Muscle of arm (tissue), 14 donors: ENCODE measurements around the gene HSPA4L. TPM values are rescaled to one million over a fixed set of nuclear protein-coding genes. Genes with fewer than 3 reads are reported as not detected.
A peak's percentile ranks its signal among the peaks of the same experiment; 100 is the strongest.

Experiments used
- DNase-seq: peaks from one replicate; pipeline ENCODE4 v3.0.0-alpha.2; 2013
- long read RNA-seq, 11 donors: transcript quantifications; one replicate each; lab custom pipeline, GENCODE V29; 2026
- polyA plus RNA-seq, 12 donors: library from polyadenylated mRNA; unstranded; fragments of 120-200 nt; gene quantifications; one replicate each; pipeline ENCODE4 v1.2.1, GENCODE V29; 2013; ENCODE audit not compliant: insufficient read length in 12 of 12

Gene HSPA4L
- 100 to 1,000 TPM in 1 of 12 donors, 1 to 10 TPM in 10, not detected in 1; 6.2 to 130 (median 7.6) TPM for polyA plus RNA-seq
- long read RNA-seq, donor 1, result 0 reads
- long read RNA-seq, donor 2, result 0 reads
- long read RNA-seq, donor 3, result 0 reads
- long read RNA-seq, donor 4, result 0 reads
- long read RNA-seq, donor 5, result 0 reads
- long read RNA-seq, donor 6, result 0 reads
- long read RNA-seq, donor 7, result 0 reads
- long read RNA-seq, donor 8, result 0 reads
- long read RNA-seq, donor 9, result 0 reads
- long read RNA-seq, donor 10, result 0 reads
- long read RNA-seq, donor 11, full-length matches to known transcripts, result 1 of 1 reads
- long read RNA-seq, donor 11, partial matches to known transcripts, result 0 of 1 reads
- long read RNA-seq, donor 11, other reads (novel, unspliced or antisense), result 0 of 1 reads

DNA sequence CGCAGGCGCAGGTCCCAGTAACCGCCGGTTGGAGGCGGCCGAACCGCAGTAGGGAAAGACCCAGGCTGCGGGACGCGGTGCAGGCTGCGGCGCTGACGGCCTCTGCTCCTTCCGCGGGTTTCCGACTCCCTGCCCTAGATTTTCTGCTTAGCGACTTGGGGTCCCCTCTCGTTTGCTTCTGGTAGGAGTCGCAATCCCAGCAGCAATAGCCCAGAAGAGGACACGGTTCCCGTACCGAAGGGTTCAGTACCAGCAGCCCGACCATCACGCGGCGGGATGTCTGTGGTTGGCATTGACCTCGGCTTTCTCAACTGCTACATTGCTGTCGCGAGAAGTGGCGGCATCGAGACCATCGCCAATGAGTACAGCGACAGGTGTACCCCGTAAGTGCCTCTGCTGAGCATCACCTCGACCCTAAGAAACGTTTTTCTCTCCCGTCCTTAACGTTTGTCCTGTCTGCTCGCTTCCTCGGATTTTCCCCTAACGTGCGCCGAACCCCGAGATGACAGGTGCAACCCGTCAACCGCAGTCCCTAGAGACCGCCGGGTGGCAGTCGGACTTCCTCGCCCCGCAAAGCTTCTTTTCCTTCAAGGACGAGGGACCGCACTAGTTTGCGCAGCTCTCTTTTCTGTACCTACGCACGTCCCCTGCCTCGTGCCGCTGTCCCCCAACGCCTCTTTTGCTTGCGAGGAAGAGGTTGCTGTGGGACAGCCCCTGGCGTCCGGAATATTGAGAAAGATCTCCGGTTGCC lies at the start of gene HSPA4L:
HSPA4L (plus strand) TSS at position 48 of the 751 bp plus-strand sequence; CDS start at position 277, 229 bp downstream.
- DNase-seq, result peak; percentile 91

DNA sequence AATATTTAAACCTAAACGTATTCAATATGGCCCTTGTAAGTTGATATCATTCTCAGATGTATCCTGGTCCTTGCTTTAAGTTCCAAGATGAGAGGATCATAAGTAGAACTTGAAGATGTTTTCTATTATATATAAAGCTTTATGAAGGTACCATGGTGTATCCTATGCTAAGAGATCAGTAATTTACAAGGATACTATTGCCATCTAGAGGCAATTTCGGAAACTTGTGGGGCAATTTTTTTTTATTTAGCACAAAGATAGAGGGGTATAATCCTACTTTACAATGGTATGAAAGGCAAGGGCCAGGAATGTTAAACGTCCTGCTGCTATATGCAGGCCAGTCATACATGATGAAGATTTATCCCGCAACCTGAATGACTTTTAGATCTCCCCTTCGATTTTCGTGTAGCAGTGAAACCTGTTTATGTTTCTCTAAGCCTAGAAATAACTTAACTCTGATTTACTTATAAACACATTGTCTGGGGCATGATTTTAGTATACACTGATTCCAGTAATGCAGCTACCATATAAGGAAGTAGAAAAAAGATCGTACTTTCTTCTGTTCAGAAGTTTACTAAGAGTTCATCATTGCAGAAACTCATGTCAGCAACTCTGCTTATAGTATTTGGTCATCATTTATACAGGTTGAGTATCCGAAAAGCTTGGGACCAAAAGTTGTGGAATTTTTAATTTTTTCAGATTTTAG lies 49.3 kb upstream of the HSPA4L start:
- DNase-seq, result peak; percentile 32

- no peak for DNase-seq
These were observed 47.1 kb upstream of the HSPA4L start for GRCh38 chr4:127734976-127735375.

DNA sequence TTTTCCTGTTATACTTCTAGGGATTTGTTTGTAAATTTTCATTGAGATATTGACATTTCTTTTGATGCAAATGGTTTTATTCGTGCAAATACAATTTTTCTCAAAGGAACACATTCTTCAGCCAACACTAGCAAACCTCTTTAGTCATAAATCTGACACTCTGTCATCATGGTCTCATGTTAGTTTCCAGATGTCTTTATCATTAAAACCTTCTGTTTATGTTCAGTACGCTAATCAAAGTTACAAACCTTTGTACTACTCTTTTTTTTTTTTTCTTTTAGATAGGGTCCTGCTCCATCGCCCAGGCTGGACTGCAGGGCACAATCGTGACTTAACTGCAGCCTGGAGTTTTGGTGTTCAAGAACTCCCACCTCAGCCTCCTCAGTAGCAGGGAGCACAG lies 44.8 kb upstream of the HSPA4L start:
- DNase-seq, result peak; percentile 21

DNA sequence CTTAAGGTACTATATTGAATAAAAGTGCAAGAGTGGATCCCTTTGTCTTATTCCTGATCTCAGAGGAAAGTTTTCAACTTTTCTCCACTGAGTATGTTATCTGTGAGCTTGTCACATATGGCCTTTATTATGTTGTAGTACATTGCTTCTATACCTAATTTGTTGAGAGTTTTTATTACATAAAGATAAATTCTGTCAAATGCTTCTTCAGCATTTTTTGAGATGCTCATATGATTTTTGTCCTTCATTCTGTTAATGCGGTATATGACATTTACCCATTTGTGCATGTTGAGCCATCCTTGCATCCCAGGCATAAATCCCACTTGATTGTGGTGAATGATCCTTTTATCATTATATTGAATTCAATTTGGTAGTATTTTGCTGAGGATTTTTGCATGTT lies 40.9 kb upstream of the HSPA4L start:
- DNase-seq, result no peak

DNA sequence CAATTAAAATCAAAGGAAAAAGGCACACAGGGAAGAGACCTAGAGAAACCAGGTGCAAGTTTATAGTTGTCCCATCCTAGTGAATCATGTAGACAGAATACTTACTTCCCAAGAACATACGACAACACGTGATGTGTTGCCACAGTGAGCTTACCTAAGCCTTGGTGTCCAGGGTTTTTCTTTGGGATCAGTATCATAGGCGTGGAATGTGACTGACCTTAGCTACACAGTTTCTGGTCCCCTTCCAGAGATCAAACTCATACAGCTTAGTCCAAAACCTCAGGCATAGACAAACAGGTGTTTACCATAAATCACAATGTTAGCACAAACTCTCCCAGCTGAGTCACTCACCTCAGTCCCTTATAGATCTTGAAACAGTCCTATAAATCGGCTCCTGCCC lies 34.2 kb upstream of the HSPA4L start:
- no peak for DNase-seq

- DNase-seq, result no peak
These were observed 33.2 kb upstream of the HSPA4L start for GRCh38 chr4:127748957-127749356.

GRCh38 chr4:127756906-127757305 lies 25.2 kb upstream of the HSPA4L start:
- no peak for DNase-seq

- no peak for DNase-seq
These were observed 22.8 kb upstream of the HSPA4L start for GRCh38 chr4:127759228-127759820.

GRCh38 chr4:127759893-127760292 lies 22.2 kb upstream of the HSPA4L start:
- DNase-seq, result no peak

- DNase-seq, result no peak
These were observed 10.4 kb upstream of the HSPA4L start for GRCh38 chr4:127771535-127772275.

- DNase-seq, result no peak
These were observed 9.1 kb upstream of the HSPA4L start for GRCh38 chr4:127772769-127773671.

DNA sequence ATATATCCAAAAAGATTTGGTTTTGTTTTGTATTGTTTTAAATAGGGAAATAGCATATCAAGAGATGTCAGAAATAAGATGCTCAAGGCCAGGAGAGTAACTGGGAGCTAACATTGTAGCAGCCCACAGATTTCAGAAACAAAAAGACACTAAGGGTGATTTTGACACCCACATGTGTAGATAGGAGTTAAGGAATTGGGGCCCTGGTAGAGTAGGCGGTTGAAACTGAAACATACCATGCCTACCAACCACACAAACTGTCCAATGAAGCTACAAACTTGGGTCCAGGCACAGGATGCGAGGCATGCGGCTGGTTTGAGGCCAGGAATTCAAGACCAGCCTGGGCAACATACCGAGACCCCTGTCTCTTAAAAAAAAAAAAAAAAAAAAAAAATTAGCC lies 6.3 kb upstream of the HSPA4L start:
- no peak for DNase-seq

DNA sequence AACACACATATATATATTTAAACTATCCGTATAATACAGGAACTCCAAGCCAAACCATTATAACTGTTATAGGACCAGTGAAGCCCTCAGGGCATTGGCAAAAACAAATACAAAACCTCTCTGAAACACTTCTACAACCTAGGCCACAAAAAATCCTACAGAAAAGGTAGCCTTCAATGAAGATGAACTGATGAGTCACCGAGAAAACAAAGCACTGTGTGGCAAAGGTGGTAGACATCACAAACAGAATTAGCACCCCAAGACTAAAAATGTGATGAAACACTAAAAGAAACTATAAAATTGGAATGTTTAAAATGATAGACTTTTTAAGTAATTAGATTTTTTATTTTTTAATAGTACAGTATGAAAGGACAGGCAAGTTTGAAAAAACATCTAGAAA lies 5.5 kb upstream of the HSPA4L start:
- DNase-seq, result no peak

DNA sequence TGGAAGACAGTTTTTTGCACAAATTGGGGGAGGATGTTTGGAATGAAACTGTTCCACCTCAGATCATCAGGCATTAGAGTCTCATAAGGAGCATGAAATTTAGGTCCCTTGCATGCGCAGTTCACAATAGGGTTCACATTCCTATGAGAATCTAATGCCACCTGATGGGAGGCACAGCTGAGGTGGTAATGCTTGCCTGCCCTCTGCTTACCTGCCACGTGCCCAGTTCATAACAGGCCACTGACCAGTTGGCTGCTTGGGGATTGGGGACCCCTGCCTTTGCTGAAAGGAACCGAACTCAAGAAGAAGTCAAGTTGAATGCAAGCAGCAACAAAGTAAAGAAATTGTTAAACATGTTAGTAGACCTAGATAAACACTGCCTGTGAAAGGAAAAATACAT lies 4.6 kb upstream of the HSPA4L start:
- no peak for DNase-seq

GRCh38 chr4:127778102-127778501 lies 4.0 kb upstream of the HSPA4L start:
- DNase-seq, result no peak

- no peak for DNase-seq
These were observed 1.5 kb upstream of the HSPA4L start for GRCh38 chr4:127780598-127780997.

GRCh38 chr4:127781300-127782024 lies 660 bp upstream of the HSPA4L start:
- DNase-seq, result no peak

- no peak for DNase-seq
These were observed 172 bp upstream of the HSPA4L start for GRCh38 chr4:127782025-127782274.
